WTC11 (cell line): ENCODE data around the gene MET.

ENCODE experiments used
- CDX4 ChIP-seq: fragments of 250-450 bp; sonication (Bioruptor Pico); IDR thresholded peaks from 2 replicates; pipeline ENCODE4 v1.9.0; 2021; ENCODE audit warnings: moderate library complexity, mild to moderate bottlenecking, inconsistent platforms, borderline replicate concordance
- CTCF ChIP-seq: fragments of 200-600 bp; IDR thresholded peaks from 2 replicates; pipeline ENCODE4 v1.8.0; 2022; ENCODE audit warnings: antibody characterized with exemption
- IRF1 ChIP-seq: sonication (generic); formaldehyde crosslinking; IDR thresholded peaks from 2 replicates; pipeline ENCODE4 v1.8.0; 2023; ENCODE audit warnings: missing genetic modification reagents
- JAZF1 ChIP-seq: fragments of 250-450 bp; sonication (Bioruptor Pico); IDR thresholded peaks from 2 replicates; pipeline ENCODE4 v1.9.0; 2021; ENCODE audit warnings: moderate library complexity, mild to moderate bottlenecking, inconsistent platforms
- MYBL2 ChIP-seq: sonication (generic); formaldehyde crosslinking; IDR thresholded peaks from 2 replicates; pipeline ENCODE4 v1.8.1; 2023; ENCODE audit warnings: mild to moderate bottlenecking, moderate library complexity, missing genetic modification reagents
- SP1 ChIP-seq: sonication (generic); formaldehyde crosslinking; conservative IDR thresholded peaks from 2 replicates; pipeline ENCODE4 v1.8.1; 2022; ENCODE audit warnings: missing genetic modification reagents
- STAT6 ChIP-seq: sonication (generic); formaldehyde crosslinking; conservative IDR thresholded peaks from 2 replicates; pipeline ENCODE4 v1.8.1; 2023; ENCODE audit warnings: mild to moderate bottlenecking, low read depth, missing genetic modification reagents, moderate library complexity
- ZNF138 ChIP-seq: sonication (generic); formaldehyde crosslinking; conservative IDR thresholded peaks from 2 replicates; pipeline ENCODE4 v1.8.1; 2022; ENCODE audit warnings: mild to moderate bottlenecking, moderate library complexity, missing genetic modification reagents

GRCh38 chr7:116713500-116713899 lies 41.5 kb downstream of the MET start:
- no peak for TF ChIP-seq CTCF
- no peak for TF ChIP-seq MYBL2 (CRISPR knock-in tag)
- no peak for TF ChIP-seq SP1 (CRISPR knock-in tag)
- TF ChIP-seq JAZF1 (CRISPR knock-in tag) = no peak
- no peak for TF ChIP-seq ZNF138 (CRISPR knock-in tag)
- no peak for TF ChIP-seq STAT6
- TF ChIP-seq IRF1 (CRISPR knock-in tag) = no peak
- no peak for TF ChIP-seq CDX4 (CRISPR knock-in tag)
